Fibroblast of lung (primary cell): ENCODE data around the gene NRDC. TPM values are rescaled to one million over a fixed set of nuclear protein-coding genes. Genes with fewer than 3 reads are reported as not detected.

Experiments
- DNase-seq, 2 donors: peaks; one replicate each; pipeline versions ENCODE4 v3.0.0 to v3.0.0-alpha.2; 2010; ENCODE audit warnings: low read depth in 2 of 2
- H2AFZ ChIP-seq: 2 replicates; pipeline ENCODE4 v1.5.1; 2012; ENCODE audit warnings: low read length, control low read depth, inconsistent platforms
- H3K27ac ChIP-seq: 2 replicates; pipeline ENCODE4 v1.5.1; 2011; ENCODE audit warnings: low read length, control low read depth; ENCODE audit not compliant: insufficient read depth
- H3K27me3 ChIP-seq: 2 replicates; pipeline ENCODE4 v1.5.1; 2011; ENCODE audit warnings: mild to moderate bottlenecking, low read length; ENCODE audit not compliant: control insufficient read depth, insufficient read depth
- H3K36me3 ChIP-seq: 2 replicates; pipeline ENCODE4 v1.5.1; 2011; ENCODE audit warnings: low read length; ENCODE audit not compliant: control insufficient read depth, insufficient read depth
- H3K4me1 ChIP-seq: 2 replicates; pipeline ENCODE4 v1.5.1; 2011; ENCODE audit warnings: low read length; ENCODE audit not compliant: control insufficient read depth, insufficient read depth; ENCODE audit errors: extremely low read depth
- H3K4me2 ChIP-seq: 2 replicates; pipeline ENCODE4 v1.5.1; 2011; ENCODE audit warnings: low read length, control low read depth; ENCODE audit not compliant: insufficient read depth; ENCODE audit errors: extremely low read depth
- H3K4me3 ChIP-seq, 4 experiments: fragments of 200-600 bp in 1 of 4; sonication (generic) in 1 of 4; replicated peaks in 1 of 4; 2 replicates each; pipeline ENCODE4 v1.5.1; 2011 to 2016; ENCODE audit warnings: low read length in 4 of 4, low read depth in 3 of 4, mild to moderate bottlenecking in 3 of 4, control low read depth in 2 of 4, inconsistent platforms in 1 of 4, mixed read lengths in 1 of 4; ENCODE audit not compliant: insufficient read depth in 1 of 4; ENCODE audit errors: control extremely low read depth in 1 of 4
- H3K79me2 ChIP-seq: 2 replicates; pipeline ENCODE4 v1.5.1; 2012; ENCODE audit warnings: mild to moderate bottlenecking, low read length, inconsistent platforms; ENCODE audit not compliant: control insufficient read depth, insufficient read depth
- H3K9ac ChIP-seq: 2 replicates; pipeline ENCODE4 v1.5.1; 2011; ENCODE audit warnings: mild to moderate bottlenecking, low read length, control low read depth; ENCODE audit not compliant: insufficient read depth
- H3K9me3 ChIP-seq: 2 replicates; pipeline ENCODE4 v1.5.1; 2012; ENCODE audit warnings: low read depth, low read length; ENCODE audit not compliant: control insufficient read depth, insufficient read depth
- H4K20me1 ChIP-seq: 2 replicates; pipeline ENCODE4 v1.5.1; 2011; ENCODE audit warnings: low read length; ENCODE audit not compliant: control insufficient read depth, insufficient read depth; ENCODE audit errors: extremely low read depth
- EZH2 ChIP-seq: IDR thresholded peaks from 2 replicates; pipeline ENCODE4 v1.5.1; 2012; ENCODE audit warnings: low read length, control low read depth, mild to moderate bottlenecking; ENCODE audit errors: missing control alignments
- polyA plus RNA-seq, 2 donors: library from polyadenylated mRNA; depleted of rRNA in 1 of 2; stranded (reverse) in 1 of 2; unstranded in 1 of 2; fragments of >200 nt; gene quantifications; 2 replicates each; pipeline ENCODE4 v1.2.1, GENCODE V29; 2011 to 2012; ENCODE audit warnings: missing spikeins in 1 of 2
- total RNA-seq: library from RNA; depleted of rRNA; stranded (reverse); fragments of >200 nt; gene quantifications from 2 replicates; pipeline ENCODE4 v1.2.1, GENCODE V29; 2014
- TF ChIP-seq, protein P1 (sequence below), 2 donors: IDR thresholded peaks in 1 of 2; conservative IDR thresholded peaks in 1 of 2; 1 replicate in 1 of 2; 2 replicates in 1 of 2; pipeline ENCODE4 v1.5.1; 2011 to 2012; ENCODE audit warnings: low read length in 2 of 2, control low read depth in 1 of 2, inconsistent platforms in 1 of 2, low read depth in 1 of 2, mild to moderate bottlenecking in 1 of 2

NRDC gene
- total and polyA plus RNA-seq, 2 donors (not counting 1 experiment from before 2014, with no cell fraction given): 116 to 142 TPM

DNA sequence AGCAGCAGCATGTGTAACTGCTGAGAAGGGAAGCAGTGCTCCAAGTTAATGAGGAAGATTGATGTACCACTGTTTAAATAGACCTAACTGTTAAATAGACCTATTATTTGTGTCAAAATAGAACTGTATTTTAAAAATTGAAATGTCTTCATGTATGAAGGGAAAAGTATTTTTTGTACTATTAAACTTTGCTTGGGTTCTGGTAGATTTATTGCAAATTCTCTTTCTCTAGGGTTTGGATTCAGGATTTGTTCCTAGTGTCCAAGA, 133.3 kb downstream of the NRDC start:
- Histone ChIP-seq H4K20me1 (no peaks in the 10 kb centered on the region), H3K79me2 (no peaks in the 10 kb centered on the region), H3K4me1 (no peaks in the 10 kb centered on the region), H3K36me3 (no peaks in the 10 kb centered on the region), H3K4me3 (no peak overlapping the region), H3K27me3 (no peaks in the 10 kb centered on the region), H3K9me3 (no peaks in the 10 kb centered on the region), H3K27ac (no peak overlapping the region), H3K4me2 (no peak overlapping the region), H2AFZ (no peak overlapping the region), H3K9ac (no peak overlapping the region)
- TF ChIP-seq, protein P1, sequence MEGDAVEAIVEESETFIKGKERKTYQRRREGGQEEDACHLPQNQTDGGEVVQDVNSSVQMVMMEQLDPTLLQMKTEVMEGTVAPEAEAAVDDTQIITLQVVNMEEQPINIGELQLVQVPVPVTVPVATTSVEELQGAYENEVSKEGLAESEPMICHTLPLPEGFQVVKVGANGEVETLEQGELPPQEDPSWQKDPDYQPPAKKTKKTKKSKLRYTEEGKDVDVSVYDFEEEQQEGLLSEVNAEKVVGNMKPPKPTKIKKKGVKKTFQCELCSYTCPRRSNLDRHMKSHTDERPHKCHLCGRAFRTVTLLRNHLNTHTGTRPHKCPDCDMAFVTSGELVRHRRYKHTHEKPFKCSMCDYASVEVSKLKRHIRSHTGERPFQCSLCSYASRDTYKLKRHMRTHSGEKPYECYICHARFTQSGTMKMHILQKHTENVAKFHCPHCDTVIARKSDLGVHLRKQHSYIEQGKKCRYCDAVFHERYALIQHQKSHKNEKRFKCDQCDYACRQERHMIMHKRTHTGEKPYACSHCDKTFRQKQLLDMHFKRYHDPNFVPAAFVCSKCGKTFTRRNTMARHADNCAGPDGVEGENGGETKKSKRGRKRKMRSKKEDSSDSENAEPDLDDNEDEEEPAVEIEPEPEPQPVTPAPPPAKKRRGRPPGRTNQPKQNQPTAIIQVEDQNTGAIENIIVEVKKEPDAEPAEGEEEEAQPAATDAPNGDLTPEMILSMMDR (conservative IDR thresholded peaks at IDR 0.05 in 1 of 2, IDR thresholded peaks at IDR 0.05 in 1 of 2; ENCODE audit: low read depth in 1 of 2, low read length in 2 of 2): no peak
- TF ChIP-seq EZH2: no peak
- no peak for DNase-seq

DNA sequence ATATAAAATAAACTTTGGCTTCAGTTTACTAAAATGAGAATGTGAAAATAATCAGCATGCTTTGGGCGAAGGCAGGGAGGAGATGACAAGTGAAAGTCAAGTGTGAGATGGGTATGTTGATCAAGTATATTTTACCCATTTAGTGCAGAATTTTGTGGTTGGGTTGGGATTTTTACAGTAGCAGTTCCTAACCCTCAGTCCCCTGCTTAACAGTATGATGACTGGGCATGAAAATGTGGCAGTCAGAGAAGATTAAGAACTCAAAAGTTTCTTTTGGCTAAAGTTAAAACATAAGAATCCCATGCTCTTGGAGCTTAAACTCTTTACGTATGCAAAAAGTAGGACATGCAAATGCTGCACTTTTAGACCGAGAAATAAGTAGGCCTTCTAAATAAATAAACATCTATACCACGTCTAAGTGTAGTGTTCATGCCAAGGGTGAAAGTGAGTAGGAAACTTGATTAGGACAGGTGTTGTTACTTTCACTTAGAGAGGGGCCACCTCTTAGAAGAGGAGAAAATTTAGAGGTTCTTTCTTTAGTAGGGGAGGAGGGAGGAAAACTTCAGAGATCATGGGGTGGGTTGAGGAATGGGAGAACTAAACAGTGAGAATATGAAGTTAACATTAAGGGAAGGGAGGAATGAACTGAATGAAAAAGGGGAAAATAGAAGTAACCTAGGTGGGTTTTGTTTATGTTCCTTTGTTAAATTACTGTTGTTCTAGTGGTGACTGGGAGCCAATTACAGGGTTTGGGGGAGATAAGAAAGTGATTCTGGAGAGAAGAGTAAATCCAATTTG, 133.8 kb downstream of the NRDC start:
- DNase-seq: no peak
- no peaks in the 10 kb centered on the region for H3K79me2 ChIP-seq
- H3K9ac ChIP-seq: no peak overlapping the region
- no peaks in the 10 kb centered on the region for H3K4me1 ChIP-seq
- H3K4me2 ChIP-seq: no peak overlapping the region
- no peak overlapping the region for H3K27ac ChIP-seq
- no peak overlapping the region for H3K4me3 ChIP-seq
- no peaks in the 10 kb centered on the region for H3K27me3 ChIP-seq
- no peaks in the 10 kb centered on the region for H4K20me1 ChIP-seq
- no peak overlapping the region for H2AFZ ChIP-seq
- TF ChIP-seq, protein P1 (conservative IDR thresholded peaks at IDR 0.05 in 1 of 2, IDR thresholded peaks at IDR 0.05 in 1 of 2; ENCODE audit: low read depth in 1 of 2, low read length in 2 of 2): no peak
- no peak for TF ChIP-seq EZH2
- no peaks in the 10 kb centered on the region for H3K36me3 ChIP-seq
- no peaks in the 10 kb centered on the region for H3K9me3 ChIP-seq

DNA sequence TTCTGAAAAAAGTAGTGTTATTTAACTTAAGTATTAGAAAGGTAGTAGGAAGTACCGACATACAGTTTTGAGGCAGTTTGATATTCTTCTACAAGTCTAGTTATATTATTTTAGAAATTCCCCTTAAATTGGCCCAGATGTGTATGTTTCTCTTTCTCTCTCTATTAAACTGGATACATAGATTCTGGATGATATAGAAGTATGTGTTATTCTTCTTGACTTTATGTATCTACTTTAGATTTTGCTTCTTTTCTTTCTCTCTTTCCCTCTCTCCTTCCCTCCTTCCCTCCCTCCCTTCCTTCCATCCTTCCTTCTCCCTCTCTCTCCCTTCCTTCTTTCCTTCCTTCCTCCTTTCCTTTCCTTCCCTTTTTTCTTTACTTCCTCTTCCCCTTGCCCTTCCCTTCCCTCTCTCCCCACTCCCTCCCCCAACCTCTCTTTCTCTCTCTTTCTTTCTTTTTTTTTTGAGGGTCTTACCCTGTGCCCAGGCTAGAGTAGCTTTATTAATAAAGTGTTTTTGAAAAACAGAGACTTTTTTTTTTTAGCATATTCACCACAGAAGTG, 137.3 kb downstream of the NRDC start:
- no peak for TF ChIP-seq EZH2
- TF ChIP-seq, protein P1 (conservative IDR thresholded peaks at IDR 0.05 in 1 of 2, IDR thresholded peaks at IDR 0.05 in 1 of 2; ENCODE audit: low read depth in 1 of 2, low read length in 2 of 2): no peak
- peaks cover 2% of the 10 kb centered on the region for H3K4me1 ChIP-seq
- no peaks in the 10 kb centered on the region for H3K9me3 ChIP-seq
- no peak overlapping the region for H3K4me3 ChIP-seq
- H2AFZ ChIP-seq: no peak overlapping the region
- H4K20me1 ChIP-seq: no peaks in the 10 kb centered on the region
- no peaks in the 10 kb centered on the region for H3K79me2 ChIP-seq
- no peaks in the 10 kb centered on the region for H3K27me3 ChIP-seq
- H3K9ac ChIP-seq: no peak overlapping the region
- no peak for DNase-seq
- no peak overlapping the region for H3K4me2 ChIP-seq
- H3K36me3 ChIP-seq: no peaks in the 10 kb centered on the region
- no peak overlapping the region for H3K27ac ChIP-seq
